Measurements from ENCODE around the gene PTPN6.

Gene PTPN6

DNA sequence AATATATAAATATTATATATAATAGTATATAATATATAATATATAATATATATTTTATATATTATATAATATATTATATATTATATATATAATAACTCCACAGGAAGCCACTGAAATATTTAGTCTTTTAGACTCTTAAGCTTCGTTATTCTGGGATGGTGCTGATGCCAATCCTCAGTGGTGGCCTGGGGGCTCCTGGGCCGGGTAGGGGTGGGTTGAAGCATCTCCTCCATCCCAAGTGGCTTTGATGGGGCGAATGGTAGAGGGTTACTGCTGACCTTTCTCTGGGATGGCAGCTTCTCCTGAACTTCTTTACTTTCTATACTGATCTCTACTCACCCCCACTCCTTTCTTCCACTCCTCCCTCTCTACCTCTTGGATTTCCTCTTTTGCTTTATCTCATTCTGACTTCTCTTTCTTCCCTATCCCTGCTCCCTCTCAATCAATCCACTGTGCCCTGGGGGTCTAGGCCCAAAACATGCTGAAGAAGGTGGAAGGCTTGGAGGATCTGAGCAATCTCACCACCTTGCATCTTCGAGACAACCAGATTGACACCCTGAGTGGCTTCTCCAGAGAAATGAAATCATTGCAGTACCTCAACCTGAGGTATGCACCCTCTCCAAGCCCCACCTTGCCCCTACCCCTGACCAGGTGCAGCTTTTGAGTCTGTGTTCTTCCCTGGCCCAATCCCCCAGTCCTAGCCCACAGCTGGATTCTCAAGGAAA is 41.6 kb upstream of the PTPN6 start:
- Histone ChIP-seq H3K4ac (ENCODE audit: low read depth in 1 of 2, low read length in 2 of 2) (no peak overlapping the region), H3K4me2 (ENCODE audit: low read length, poor library complexity, severe bottlenecking) (no peak overlapping the region), H4K91ac (ENCODE audit: low read length) (no peak overlapping the region), H2BK12ac (ENCODE audit: low read length in 2 of 2) (no peak overlapping the region), H3K27me3 (ENCODE audit: control insufficient read depth in 1 of 2, insufficient read depth in 1 of 2, low read length in 2 of 2) (peaks cover 0 to 14% of the 10 kb centered on the region in 2 experiments), H3K4me3 (ENCODE audit: insufficient read depth in 1 of 2, low read depth in 1 of 2, low read length in 2 of 2) (no peak overlapping the region), H4K8ac (ENCODE audit: low read length) (no peak overlapping the region), H3K9ac (ENCODE audit: low read length) (no peak overlapping the region), H2BK5ac (ENCODE audit: low read depth, low read length, poor library complexity, severe bottlenecking) (no peak overlapping the region), H3K23ac (ENCODE audit: low read length in 2 of 2) (no peak overlapping the region), H3K18ac (ENCODE audit: low read depth in 1 of 2, low read length in 2 of 2) (no peak overlapping the region), H3K4me1 (ENCODE audit: control insufficient read depth, insufficient read depth, low read depth, low read length) (peaks cover 14% of the 10 kb centered on the region), H3K79me1 (replicated peaks; ENCODE audit: low read length, poor library complexity, severe bottlenecking) (no peaks in the 10 kb centered on the region), H2BK15ac (ENCODE audit: low read depth, poor library complexity, severe bottlenecking) (no peak overlapping the region), H3K36me3 (ENCODE audit: control insufficient read depth in 1 of 2, insufficient read depth in 2 of 2, low read depth in 1 of 2, low read length in 2 of 2) (peaks cover 3 to 19% of the 10 kb centered on the region in 2 experiments), H2AK5ac (ENCODE audit: low read length, severe bottlenecking) (no peak overlapping the region), H3K27ac (ENCODE audit: low read length, poor library complexity, severe bottlenecking) (no peak overlapping the region), H3K14ac (ENCODE audit: low read length in 2 of 2) (no peak overlapping the region), H2BK120ac (ENCODE audit: low read depth, low read length) (no peak overlapping the region), H2AFZ (ENCODE audit: low read depth, low read length) (no peak overlapping the region), H3K9me3 (ENCODE audit: control insufficient read depth, low read length) (no peaks in the 10 kb centered on the region)
- no peak for DNase-seq
- WGBS: 86% methylated on average over 4 of the region's 4 CpGs

DNA sequence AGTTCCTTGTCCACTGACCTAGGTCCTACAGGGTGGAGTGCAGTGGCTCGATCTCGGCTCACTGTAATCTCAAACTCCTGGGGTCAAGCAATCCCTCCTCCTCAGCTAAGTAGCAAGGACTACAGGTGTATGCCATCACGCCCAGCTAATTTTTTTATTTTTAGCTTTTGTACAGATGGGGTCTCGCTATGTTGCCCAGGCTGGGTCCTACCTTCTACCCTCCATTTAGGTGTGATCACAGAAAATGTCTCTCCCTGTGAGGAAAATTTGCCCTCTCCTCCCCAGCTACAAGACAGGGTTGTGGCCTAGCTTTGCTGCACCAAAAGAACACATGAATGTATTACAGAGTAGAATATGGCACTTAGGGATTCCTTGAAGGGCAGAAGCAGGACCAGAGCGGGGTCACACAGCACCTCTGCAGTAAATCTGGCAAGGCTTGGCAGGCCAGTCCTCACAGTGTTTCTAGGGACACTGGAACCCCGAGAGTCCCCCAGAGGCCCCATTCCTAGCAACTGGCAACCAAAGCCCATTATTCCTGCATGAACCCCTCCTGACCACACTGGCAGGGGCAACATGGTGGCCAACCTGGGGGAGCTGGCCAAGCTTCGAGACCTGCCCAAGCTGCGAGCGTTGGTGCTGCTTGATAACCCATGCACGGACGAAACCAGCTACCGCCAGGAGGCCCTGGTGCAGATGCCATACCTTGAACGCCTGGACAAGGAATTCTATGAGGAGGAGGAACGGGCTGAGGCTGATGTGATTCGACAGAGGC is 38.8 kb upstream of the PTPN6 start:
- WGBS: 93% methylated on average over 15 of the region's 15 CpGs
- H3K4me3 ChIP-seq (ENCODE audit: insufficient read depth in 1 of 2, low read depth in 1 of 2, low read length in 2 of 2): peak overlapping the region in 1 of 2 experiments; percentile 2
- H3K9me3 ChIP-seq (ENCODE audit: control insufficient read depth, low read length): no peaks in the 10 kb centered on the region
- H2AFZ ChIP-seq (ENCODE audit: low read depth, low read length): no peak overlapping the region
- H3K27ac ChIP-seq (ENCODE audit: low read length, poor library complexity, severe bottlenecking): no peak overlapping the region
- peaks cover 0 to 19% of the 10 kb centered on the region in 2 experiments for H3K36me3 ChIP-seq (ENCODE audit: control insufficient read depth in 1 of 2, insufficient read depth in 2 of 2, low read depth in 1 of 2, low read length in 2 of 2)
- H2AK5ac ChIP-seq (ENCODE audit: low read length, severe bottlenecking): no peak overlapping the region
- H3K23ac ChIP-seq (ENCODE audit: low read length in 2 of 2): no peak overlapping the region
- H3K9ac ChIP-seq (ENCODE audit: low read length): no peak overlapping the region
- H2BK5ac ChIP-seq (ENCODE audit: low read depth, low read length, poor library complexity, severe bottlenecking): no peak overlapping the region
- no peak overlapping the region for H4K91ac ChIP-seq (ENCODE audit: low read length)
- DNase-seq: no peak
- H4K8ac ChIP-seq (ENCODE audit: low read length): no peak overlapping the region
- H3K4me2 ChIP-seq (ENCODE audit: low read length, poor library complexity, severe bottlenecking): no peak overlapping the region
- H3K79me1 ChIP-seq (replicated peaks; ENCODE audit: low read length, poor library complexity, severe bottlenecking): no peaks in the 10 kb centered on the region
- no peak overlapping the region for H3K18ac ChIP-seq (ENCODE audit: low read depth in 1 of 2, low read length in 2 of 2)
- H2BK12ac ChIP-seq (ENCODE audit: low read length in 2 of 2): no peak overlapping the region
- no peak overlapping the region for H3K14ac ChIP-seq (ENCODE audit: low read length in 2 of 2)
- no peak overlapping the region for H2BK120ac ChIP-seq (ENCODE audit: low read depth, low read length)
- no peak overlapping the region for H2BK15ac ChIP-seq (ENCODE audit: low read depth, poor library complexity, severe bottlenecking)
- H3K4ac ChIP-seq (ENCODE audit: low read depth in 1 of 2, low read length in 2 of 2): no peak overlapping the region
- peaks cover 18% of the 10 kb centered on the region for H3K4me1 ChIP-seq (ENCODE audit: control insufficient read depth, insufficient read depth, low read depth, low read length)
- H3K27me3 ChIP-seq (ENCODE audit: control insufficient read depth in 1 of 2, insufficient read depth in 1 of 2, low read length in 2 of 2): peaks cover 0 to 19% of the 10 kb centered on the region in 2 experiments

DNA sequence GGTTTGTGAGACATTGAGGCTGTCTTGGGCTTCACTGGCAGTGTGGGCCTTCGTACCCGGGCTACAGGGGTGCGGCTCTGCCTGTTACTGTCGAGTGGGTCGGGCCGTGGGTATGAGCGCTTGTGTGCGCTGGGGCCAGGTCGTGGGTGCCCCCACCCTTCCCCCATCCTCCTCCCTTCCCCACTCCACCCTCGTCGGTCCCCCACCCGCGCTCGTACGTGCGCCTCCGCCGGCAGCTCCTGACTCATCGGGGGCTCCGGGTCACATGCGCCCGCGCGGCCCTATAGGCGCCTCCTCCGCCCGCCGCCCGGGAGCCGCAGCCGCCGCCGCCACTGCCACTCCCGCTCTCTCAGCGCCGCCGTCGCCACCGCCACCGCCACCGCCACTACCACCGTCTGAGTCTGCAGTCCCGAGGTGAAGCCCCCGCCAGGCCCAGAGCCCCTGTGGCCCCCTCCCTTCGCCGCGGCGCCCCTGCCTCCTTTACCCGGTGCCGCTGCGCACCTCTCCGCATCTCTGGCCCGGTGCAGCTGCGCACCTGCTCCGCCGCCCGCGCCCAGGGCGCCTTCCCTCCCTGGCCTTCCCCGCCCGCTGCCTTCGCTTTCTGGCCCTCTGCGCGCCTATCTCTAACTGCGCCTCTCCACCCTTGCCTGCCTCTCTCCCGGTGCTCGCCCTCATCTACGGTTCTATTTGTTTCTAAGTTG is 36.8 kb upstream of the PTPN6 start, which contains the start of gene ENO2:
ENO2 (plus strand) TSS at position 335 of the 701 bp plus-strand sequence. CDS start 1,253 bp downstream, outside the sequence.
- H2BK15ac ChIP-seq (ENCODE audit: low read depth, poor library complexity, severe bottlenecking): peak within 1 kb of the TSS; percentile 94
- H3K9ac ChIP-seq (ENCODE audit: low read length): peak within 1 kb of the TSS; percentile 85
- peak within 1 kb of the TSS; percentile 74 for H3K4me2 ChIP-seq (ENCODE audit: low read length, poor library complexity, severe bottlenecking)
- peak within 1 kb of the TSS; percentile 64 for H2BK120ac ChIP-seq (ENCODE audit: low read depth, low read length)
- H3K27me3 ChIP-seq (ENCODE audit: control insufficient read depth in 1 of 2, insufficient read depth in 1 of 2, low read length in 2 of 2): peaks cover 0 to 19% of the 10 kb centered on the region in 2 experiments
- H3K23ac ChIP-seq (ENCODE audit: low read length in 2 of 2): peak within 1 kb of the TSS in 1 of 2 experiments; percentile 86
- H2AK5ac ChIP-seq (ENCODE audit: low read length, severe bottlenecking): no peak within 1 kb of the TSS
- peak within 1 kb of the TSS; percentile 99 for H4K8ac ChIP-seq (ENCODE audit: low read length)
- no peak within 1 kb of the TSS for H2BK5ac ChIP-seq (ENCODE audit: low read depth, low read length, poor library complexity, severe bottlenecking)
- peaks cover 23% of the 10 kb centered on the region for H3K4me1 ChIP-seq (ENCODE audit: control insufficient read depth, insufficient read depth, low read depth, low read length)
- H3K27ac ChIP-seq (ENCODE audit: low read length, poor library complexity, severe bottlenecking): no peak within 1 kb of the TSS
- peak within 1 kb of the TSS; percentile 95 for H4K91ac ChIP-seq (ENCODE audit: low read length)
- peak within 1 kb of the TSS in 1 of 2 experiments; percentile 80 for H2BK12ac ChIP-seq (ENCODE audit: low read length in 2 of 2)
- DNase-seq: peak; percentile 73
- H3K36me3 ChIP-seq (ENCODE audit: control insufficient read depth in 1 of 2, insufficient read depth in 2 of 2, low read depth in 1 of 2, low read length in 2 of 2): peaks cover 2 to 24% of the 10 kb centered on the region in 2 experiments
- under 1% methylated on average over 61 of the region's 68 CpGs for WGBS
- peak within 1 kb of the TSS; percentile 65 for H2AFZ ChIP-seq (ENCODE audit: low read depth, low read length)
- peak within 1 kb of the TSS; percentile 40 to 84 for H3K18ac ChIP-seq (ENCODE audit: low read depth in 1 of 2, low read length in 2 of 2)
- peak within 1 kb of the TSS; percentile 64 to 92 for H3K4me3 ChIP-seq (ENCODE audit: insufficient read depth in 1 of 2, low read depth in 1 of 2, low read length in 2 of 2)
- peak within 1 kb of the TSS in 1 of 2 experiments; percentile 84 for H3K14ac ChIP-seq (ENCODE audit: low read length in 2 of 2)
- H3K4ac ChIP-seq (ENCODE audit: low read depth in 1 of 2, low read length in 2 of 2): peak within 1 kb of the TSS; percentile 6 to 91
- no peaks in the 10 kb centered on the region for H3K9me3 ChIP-seq (ENCODE audit: control insufficient read depth, low read length)
- H3K79me1 ChIP-seq (replicated peaks; ENCODE audit: low read length, poor library complexity, severe bottlenecking): no peaks in the 10 kb centered on the region
